H9 (cell line): ENCODE results near the gene MCF2L. TPM values are rescaled to one million over a fixed set of nuclear protein-coding genes. Genes with fewer than 3 reads are reported as not detected.
A peak's percentile ranks its signal among the peaks of the same experiment; 100 is the strongest.

Experiments
- DNase-seq: peaks from one replicate; pipeline ENCODE4 v3.0.0-alpha.2; 2017
- H2AFZ ChIP-seq: one replicate; pipeline ENCODE4 v1.6.1; 2013; ENCODE audit warnings: mild to moderate bottlenecking, low read length, control low read depth, moderate library complexity
- H2AK5ac ChIP-seq: 2 replicates; pipeline ENCODE4 v1.6.1; 2013; ENCODE audit warnings: low read length, control low read depth, mixed read lengths; ENCODE audit not compliant: insufficient read length
- H2BK120ac ChIP-seq: one replicate; pipeline ENCODE4 v1.6.1; 2013; ENCODE audit warnings: low read depth, mild to moderate bottlenecking, low read length, control low read depth, inconsistent platforms; ENCODE audit not compliant: poor library complexity, severe bottlenecking
- H2BK12ac ChIP-seq: 2 replicates; pipeline ENCODE4 v1.6.1; 2013; ENCODE audit warnings: low read length, control low read depth, mixed read lengths, low read depth; ENCODE audit not compliant: insufficient read length
- H2BK15ac ChIP-seq: 2 replicates; pipeline ENCODE4 v1.6.1; 2013; ENCODE audit warnings: low read depth, low read length, control low read depth
- H2BK20ac ChIP-seq: one replicate; pipeline ENCODE4 v1.6.1; 2013; ENCODE audit warnings: low read depth, mild to moderate bottlenecking, low read length, control low read depth, inconsistent platforms; ENCODE audit not compliant: poor library complexity, severe bottlenecking
- H2BK5ac ChIP-seq: 2 replicates; pipeline ENCODE4 v1.6.1; 2013; ENCODE audit warnings: low read length, control low read depth, mixed read lengths; ENCODE audit not compliant: insufficient read length
- H3K14ac ChIP-seq: 2 replicates; pipeline ENCODE4 v1.6.1; 2013; ENCODE audit warnings: low read length, control low read depth; ENCODE audit not compliant: insufficient read depth
- H3K18ac ChIP-seq: 2 replicates; pipeline ENCODE4 v1.6.1; 2013; ENCODE audit warnings: low read depth, mild to moderate bottlenecking, mixed read lengths, low read length, control low read depth; ENCODE audit not compliant: insufficient read length
- H3K23ac ChIP-seq: 2 replicates; pipeline ENCODE4 v1.6.1; 2013; ENCODE audit warnings: low read length, control low read depth, mixed read lengths, low read depth; ENCODE audit not compliant: insufficient read length
- H3K23me2 ChIP-seq: 2 replicates; pipeline ENCODE4 v1.6.1; 2013; ENCODE audit warnings: low read depth, mild to moderate bottlenecking, mixed read lengths, low read length, control low read depth; ENCODE audit not compliant: insufficient read length, poor library complexity, severe bottlenecking
- H3K27ac ChIP-seq: 2 replicates; pipeline ENCODE4 v1.5.1; 2013; ENCODE audit warnings: low read length, control low read depth, mixed read lengths, low read depth; ENCODE audit not compliant: insufficient read length
- H3K27me3 ChIP-seq: 2 replicates; pipeline ENCODE4 v1.6.1; 2013; ENCODE audit warnings: low read length, control low read depth, inconsistent platforms; ENCODE audit not compliant: insufficient read depth
- H3K4ac ChIP-seq: 2 replicates; pipeline ENCODE4 v1.6.1; 2013; ENCODE audit warnings: low read depth, mild to moderate bottlenecking, control low read depth, inconsistent platforms, low read length, moderate library complexity
- H3K4me1 ChIP-seq: 2 replicates; pipeline ENCODE4 v1.6.1; 2013; ENCODE audit warnings: low read length, control low read depth, inconsistent platforms; ENCODE audit not compliant: insufficient read depth
- H3K4me2 ChIP-seq: 2 replicates; pipeline ENCODE4 v1.6.1; 2013; ENCODE audit warnings: low read length, control low read depth, mixed read lengths; ENCODE audit not compliant: insufficient read length, insufficient read depth
- H3K56ac ChIP-seq: 2 replicates; pipeline ENCODE4 v1.6.1; 2013; ENCODE audit warnings: low read depth, mild to moderate bottlenecking, mixed read lengths, low read length, control low read depth; ENCODE audit not compliant: insufficient read length
- H3K79me1 ChIP-seq: 2 replicates; pipeline ENCODE4 v1.6.1; 2013; ENCODE audit warnings: low read depth, mild to moderate bottlenecking, moderate library complexity, low read length, control low read depth, inconsistent platforms; ENCODE audit not compliant: insufficient read depth, poor library complexity, severe bottlenecking
- H3K79me2 ChIP-seq: 2 replicates; pipeline ENCODE4 v1.6.1; 2013; ENCODE audit warnings: low read length, control low read depth, inconsistent platforms; ENCODE audit not compliant: insufficient read depth
- H3K9ac ChIP-seq: 2 replicates; pipeline ENCODE4 v1.6.1; 2013; ENCODE audit warnings: low read length, control low read depth, mixed read lengths; ENCODE audit not compliant: insufficient read length; ENCODE audit errors: extremely low read depth
- H3K9me3 ChIP-seq: one replicate; pipeline ENCODE4 v1.6.1; 2013; ENCODE audit warnings: low read depth, low read length, inconsistent platforms; ENCODE audit not compliant: control insufficient read depth
- H3T11ph ChIP-seq: one replicate; pipeline ENCODE4 v1.6.1; 2013; ENCODE audit warnings: mild to moderate bottlenecking, low read length, control low read depth, inconsistent platforms
- H4K20me1 ChIP-seq: one replicate; pipeline ENCODE4 v1.6.1; 2013; ENCODE audit not compliant: control insufficient read depth, insufficient read length, insufficient read depth
- H4K5ac ChIP-seq: 2 replicates; pipeline ENCODE4 v1.6.1; 2013; ENCODE audit warnings: low read depth, mild to moderate bottlenecking, mixed read lengths, low read length, control low read depth; ENCODE audit not compliant: insufficient read length
- H4K8ac ChIP-seq: replicated peaks from 2 replicates; pipeline ENCODE4 v1.6.1; 2013; ENCODE audit warnings: low read length, control low read depth, mixed read lengths, low read depth; ENCODE audit not compliant: insufficient read length
- H4K91ac ChIP-seq: 2 replicates; pipeline ENCODE4 v1.6.1; 2013; ENCODE audit warnings: low read depth, mild to moderate bottlenecking, moderate library complexity, mixed read lengths, low read length, control low read depth; ENCODE audit not compliant: insufficient read length
- H3K27ac Mint-ChIP-seq, 3 experiments: 2 replicates in 2 of 3; 3 replicates in 1 of 3; pipeline ENCODE4 v1.8.0; 2020 to 2021; ENCODE audit warnings: mixed read lengths in 3 of 3, mild to moderate bottlenecking in 1 of 3, moderate library complexity in 1 of 3
- H3K27me3 Mint-ChIP-seq: 2 replicates; pipeline ENCODE4 v1.8.0; 2021; ENCODE audit warnings: low read depth, mild to moderate bottlenecking, moderate library complexity, mixed read lengths
- H3K36me3 Mint-ChIP-seq, 3 experiments: 2 replicates in 2 of 3; 3 replicates in 1 of 3; pipeline ENCODE4 v1.8.0; 2020 to 2021; ENCODE audit warnings: low read depth in 3 of 3, mixed read lengths in 3 of 3; ENCODE audit not compliant: insufficient read depth in 1 of 3
- H3K4me1 Mint-ChIP-seq, 2 experiments: 2 replicates each; pipeline ENCODE4 v1.8.0; 2020; ENCODE audit warnings: mixed read lengths in 2 of 2
- H3K4me3 Mint-ChIP-seq, 2 experiments: 2 replicates in 1 of 2; 3 replicates in 1 of 2; pipeline ENCODE4 v1.8.0; 2020 to 2021; ENCODE audit warnings: mild to moderate bottlenecking in 2 of 2, mixed read lengths in 2 of 2, moderate library complexity in 1 of 2
- H3K9me3 Mint-ChIP-seq, 2 experiments: 2 replicates in 1 of 2; 3 replicates in 1 of 2; pipeline ENCODE4 v1.8.0; 2020; ENCODE audit warnings: mild to moderate bottlenecking in 2 of 2, mixed read lengths in 2 of 2, moderate library complexity in 1 of 2
- WGBS: extraction: QIAGEN DNeasy Blood & Tissue Kit; methylation state at CpG from one replicate; pipeline ENCODE4 v1.1.7; 2013; ENCODE audit warnings: missing lambda C conversion rate, low lambda C conversion rate, mixed read lengths; ENCODE audit not compliant: insufficient read length; ENCODE audit errors: extremely low coverage; 5-methylcytosine and 5-hydroxymethylcytosine counted together
- total RNA-seq: library from RNA; stranded (reverse); gene quantifications from 2 replicates; pipeline ENCODE4 v1.2.1, GENCODE V29; 2021
- TF ChIP-seq, protein P1 (sequence below): fragments of 200-600 bp; sonication (generic); conservative IDR thresholded peaks from 3 replicates; pipeline ENCODE4 v1.8.0; 2021; ENCODE audit warnings: antibody characterized with exemption, mild to moderate bottlenecking

MCF2L gene
- total RNA-seq, 1 experiment from 2014 or later, result 18.5 TPM

DNA sequence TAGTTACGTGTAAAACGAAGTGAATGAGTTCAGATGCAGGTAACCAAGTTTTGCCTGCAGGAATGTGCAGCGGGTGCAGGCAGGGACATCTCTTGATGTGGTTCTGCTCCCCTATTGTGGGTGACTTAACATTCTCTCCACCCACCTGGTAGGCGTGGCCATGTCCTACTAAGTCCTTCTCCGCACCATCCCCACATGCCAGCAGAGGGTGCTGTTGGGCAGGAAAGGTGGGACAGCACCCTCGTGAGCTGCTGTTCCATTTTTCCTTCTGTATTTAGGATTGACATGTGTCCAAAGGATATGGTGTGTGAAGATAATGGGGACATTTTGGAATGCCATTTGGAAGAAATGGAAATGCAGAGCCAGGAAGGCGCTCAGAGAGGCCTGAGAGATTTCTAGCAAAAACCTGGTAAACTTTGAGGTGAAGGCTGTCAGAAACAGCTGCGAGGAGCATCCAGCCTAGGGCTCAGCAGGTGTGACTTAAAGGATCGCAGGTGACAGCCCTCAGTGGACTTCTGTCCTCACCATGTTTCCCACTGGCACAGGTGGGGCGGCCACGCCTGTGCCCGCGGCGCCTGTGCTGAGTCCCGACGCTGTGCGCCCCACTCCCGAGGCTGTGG lies 26.2 kb upstream of the MCF2L start:
- Histone ChIP-seq H3K23me2 (peaks cover 15% of the 10 kb centered on the region), H3T11ph (no peak overlapping the region), H3K18ac (no peak overlapping the region), H2BK5ac (no peak overlapping the region), H4K8ac (no peak overlapping the region), H2BK20ac (no peak overlapping the region), H2BK120ac (no peak overlapping the region), H2BK12ac (no peak overlapping the region), H3K79me1 (no peaks in the 10 kb centered on the region), H3K4me1 (0 out of 2 replicates have a peak, but pooled peaks cover 2% of the 10 kb centered on the region), H3K23ac (no peak overlapping the region), H3K27me3 (no peaks in the 10 kb centered on the region), H2BK15ac (no peak overlapping the region), H2AFZ (no peak overlapping the region), H3K9ac (no peak overlapping the region), H3K79me2 (no peaks in the 10 kb centered on the region), H3K27ac (no peak overlapping the region), H4K91ac (no peak overlapping the region), H3K9me3 (no peaks in the 10 kb centered on the region), H3K4me2 (peak overlapping the region; percentile 59), H3K4ac (no peak overlapping the region), H4K20me1 (no peaks in the 10 kb centered on the region), H2AK5ac (no peak overlapping the region), H3K14ac (no peak overlapping the region), H4K5ac (no peak overlapping the region), H3K56ac (no peak overlapping the region)
- Mint-ChIP-seq H3K27ac (no peak overlapping the region), H3K4me1 (peaks cover 14 to 17% of the 10 kb centered on the region in 2 experiments), H3K27me3 (peaks cover 10% of the 10 kb centered on the region), H3K4me3 (peak overlapping the region; percentile 59 to 87), H3K9me3 (peaks cover 5 to 8% of the 10 kb centered on the region in 2 experiments), H3K36me3 (peaks cover under 1 to 9% (median 6%) of the 10 kb centered on the region in 3 experiments; a peak in 6 of 7 replicates)
- DNase-seq, result peak; percentile 94
- TF ChIP-seq, protein P1, sequence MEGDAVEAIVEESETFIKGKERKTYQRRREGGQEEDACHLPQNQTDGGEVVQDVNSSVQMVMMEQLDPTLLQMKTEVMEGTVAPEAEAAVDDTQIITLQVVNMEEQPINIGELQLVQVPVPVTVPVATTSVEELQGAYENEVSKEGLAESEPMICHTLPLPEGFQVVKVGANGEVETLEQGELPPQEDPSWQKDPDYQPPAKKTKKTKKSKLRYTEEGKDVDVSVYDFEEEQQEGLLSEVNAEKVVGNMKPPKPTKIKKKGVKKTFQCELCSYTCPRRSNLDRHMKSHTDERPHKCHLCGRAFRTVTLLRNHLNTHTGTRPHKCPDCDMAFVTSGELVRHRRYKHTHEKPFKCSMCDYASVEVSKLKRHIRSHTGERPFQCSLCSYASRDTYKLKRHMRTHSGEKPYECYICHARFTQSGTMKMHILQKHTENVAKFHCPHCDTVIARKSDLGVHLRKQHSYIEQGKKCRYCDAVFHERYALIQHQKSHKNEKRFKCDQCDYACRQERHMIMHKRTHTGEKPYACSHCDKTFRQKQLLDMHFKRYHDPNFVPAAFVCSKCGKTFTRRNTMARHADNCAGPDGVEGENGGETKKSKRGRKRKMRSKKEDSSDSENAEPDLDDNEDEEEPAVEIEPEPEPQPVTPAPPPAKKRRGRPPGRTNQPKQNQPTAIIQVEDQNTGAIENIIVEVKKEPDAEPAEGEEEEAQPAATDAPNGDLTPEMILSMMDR, result peak; percentile 98
- WGBS, result no CpG with 5 or more reads among the region's 18 CpGs
